Head of caudate nucleus (tissue), 42 donors: ENCODE data around the gene CER1.

ENCODE experiments used
- DNase-seq, 42 donors: peaks; one replicate each; pipeline versions ENCODE4 v3.0.0 to v3.0.0-alpha.2; 2020 to 2021; ENCODE audit warnings: mixed read lengths in 7 of 42
- intact Hi-C: fragments of 100-400 bp; cut with DNase I; formaldehyde crosslinking; loops from one replicate; pipeline ENCODE4 v1.15.0; 2022

The CER1 gene, protein sequence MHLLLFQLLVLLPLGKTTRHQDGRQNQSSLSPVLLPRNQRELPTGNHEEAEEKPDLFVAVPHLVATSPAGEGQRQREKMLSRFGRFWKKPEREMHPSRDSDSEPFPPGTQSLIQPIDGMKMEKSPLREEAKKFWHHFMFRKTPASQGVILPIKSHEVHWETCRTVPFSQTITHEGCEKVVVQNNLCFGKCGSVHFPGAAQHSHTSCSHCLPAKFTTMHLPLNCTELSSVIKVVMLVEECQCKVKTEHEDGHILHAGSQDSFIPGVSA

DNA sequence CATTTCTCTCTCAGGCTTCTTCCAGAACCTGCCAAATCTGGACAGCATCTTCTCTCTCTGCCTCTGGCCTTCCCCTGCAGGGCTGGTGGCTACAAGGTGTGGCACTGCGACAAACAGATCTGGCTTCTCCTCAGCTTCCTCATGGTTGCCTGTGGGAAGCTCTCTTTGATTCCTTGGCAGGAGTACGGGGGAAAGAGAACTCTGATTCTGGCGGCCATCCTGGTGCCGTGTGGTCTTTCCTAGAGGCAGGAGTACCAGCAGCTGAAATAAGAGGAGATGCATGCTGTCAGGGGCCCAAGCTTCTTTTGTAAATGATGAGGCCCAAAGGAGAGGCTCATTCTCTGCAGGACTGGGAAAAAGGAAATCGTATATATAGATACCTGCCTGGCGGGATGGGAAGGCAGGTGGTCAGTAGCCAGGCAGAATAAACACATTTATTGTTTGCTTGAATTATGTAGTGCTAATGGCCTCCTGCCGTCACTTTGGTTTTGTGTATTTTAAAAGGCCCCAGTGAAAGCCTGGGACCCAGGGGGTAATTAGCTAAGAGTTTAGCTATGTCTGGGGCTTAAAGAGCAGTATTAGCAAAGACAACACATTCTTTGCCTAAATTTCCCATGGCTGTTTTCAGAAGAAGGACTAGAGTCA, at the start of gene CER1:
Gene CER1 (minus strand): TSS at position 343 of the 645 bp plus-strand sequence. CDS start 61 bp downstream, at position 282.
- intact Hi-C loops, result no loop called here
- no peak for DNase-seq

DNA sequence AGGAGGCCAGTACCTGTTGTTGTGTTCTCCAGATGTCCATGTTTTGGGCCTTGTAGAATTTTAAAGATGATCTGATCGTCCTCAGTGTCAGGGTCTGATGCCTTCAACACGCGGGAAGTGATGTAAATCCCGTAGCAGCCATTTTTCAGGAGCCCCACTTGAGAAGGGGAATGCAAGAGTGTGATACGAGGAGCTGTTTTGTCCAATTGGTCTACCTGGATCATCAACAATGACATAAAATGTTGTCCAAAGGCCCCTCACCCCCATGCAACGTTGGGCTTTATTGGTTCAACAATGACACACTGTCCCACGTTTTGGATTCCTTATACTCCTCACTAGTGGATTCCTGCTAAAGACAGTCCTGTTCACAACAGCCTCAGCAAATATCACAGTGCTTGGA, 48.1 kb upstream of the CER1 start:
- DNase-seq, result no peak

GRCh38 chr9:14769230-14769571, 46.7 kb upstream of the CER1 start:
- intact Hi-C loops, result loop anchor here (10.0 kb wide), 1 partner anchor 294 kb away; no protein-coding TSS in a partner anchor
- DNase-seq, result peak in 2 of 42 donors; percentile 9 to 23

More for the DNA sequence above, 48.1 kb upstream of the CER1 start:
- intact Hi-C loops, result no loop called here

- intact Hi-C loops, result loop anchor here (10.0 kb wide), 1 partner anchor 294 kb away; no protein-coding TSS in a partner anchor
- peak in 19 of 42 donors; percentile 11 to 67 (median 37) for DNase-seq
These were observed 46.1 kb upstream of the CER1 start for GRCh38 chr9:14768405-14769229.

GRCh38 chr9:14766299-14766698, 43.8 kb upstream of the CER1 start:
- intact Hi-C loops, result loop anchor here (10.0 kb wide), 1 partner anchor 291 kb away; no protein-coding TSS in a partner anchor

GRCh38 chr9:14761584-14761983, 39.1 kb upstream of the CER1 start:
- no peak for DNase-seq
- intact Hi-C loops, result loop anchor here (10.0 kb wide), 1 partner anchor 287 kb away; no protein-coding TSS in a partner anchor

More at GRCh38 chr9:14766299-14766698, 43.8 kb upstream of the CER1 start:
- no peak for DNase-seq

DNA sequence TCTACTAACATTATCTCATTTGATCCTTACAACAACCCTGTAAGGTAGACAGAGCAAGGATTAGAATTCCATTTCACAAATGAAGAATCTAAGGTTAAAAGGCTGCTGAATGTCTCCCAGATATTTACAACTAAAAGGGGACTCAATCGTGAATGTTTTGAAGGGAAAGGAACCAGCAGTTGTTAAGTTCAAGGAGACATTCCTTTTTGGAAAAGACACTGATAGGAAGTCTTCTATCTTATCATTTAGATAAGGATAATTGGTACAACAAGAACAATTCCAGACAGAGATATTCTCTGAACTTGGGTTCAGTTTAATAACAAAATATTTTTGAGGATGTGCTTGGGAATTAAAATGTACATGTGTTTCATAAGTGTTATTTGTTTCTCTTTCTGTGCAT, 37.5 kb upstream of the CER1 start:
- no peak for DNase-seq

GRCh38 chr9:14756291-14756690, 33.8 kb upstream of the CER1 start:
- no peak for DNase-seq
- intact Hi-C loops, result no loop called here

More for the DNA sequence above, 37.5 kb upstream of the CER1 start:
- intact Hi-C loops, result loop anchor here (10.0 kb wide), 1 partner anchor 285 kb away; no protein-coding TSS in a partner anchor

- intact Hi-C loops, result no loop called here
These were observed 30.3 kb upstream of the CER1 start for GRCh38 chr9:14752871-14753270.

GRCh38 chr9:14752271-14752670, 29.7 kb upstream of the CER1 start:
- DNase-seq, result no peak
- intact Hi-C loops, result no loop called here

More at GRCh38 chr9:14752871-14753270, 30.3 kb upstream of the CER1 start:
- no peak for DNase-seq

GRCh38 chr9:14750821-14751220, 28.3 kb upstream of the CER1 start:
- no peak for DNase-seq
- intact Hi-C loops, result no loop called here

DNA sequence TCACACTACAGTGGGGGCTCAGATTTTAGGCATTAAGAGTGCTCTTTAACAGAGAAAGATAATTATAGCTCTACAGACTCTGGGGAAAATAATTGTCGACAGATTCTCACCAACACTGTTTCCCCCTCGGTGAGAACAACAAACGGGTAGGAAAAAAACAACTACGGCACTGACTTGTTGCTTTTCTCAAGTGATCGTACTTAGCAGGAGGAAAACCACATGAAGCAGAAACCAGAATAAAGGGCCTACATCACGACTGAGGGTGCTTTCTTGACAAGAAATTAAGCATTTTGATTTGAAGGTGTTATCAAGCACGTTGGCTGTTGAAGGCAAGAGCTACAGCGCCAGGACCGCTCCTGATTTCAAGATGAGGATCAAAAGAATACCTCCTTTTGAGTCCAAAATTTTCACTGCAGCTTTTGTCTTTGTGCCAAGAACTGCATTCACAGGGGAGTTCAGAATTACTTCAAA, 27.2 kb upstream of the CER1 start:
- intact Hi-C loops, result no loop called here
- DNase-seq, result peak in 1 of 42 donors; percentile 6

DNA sequence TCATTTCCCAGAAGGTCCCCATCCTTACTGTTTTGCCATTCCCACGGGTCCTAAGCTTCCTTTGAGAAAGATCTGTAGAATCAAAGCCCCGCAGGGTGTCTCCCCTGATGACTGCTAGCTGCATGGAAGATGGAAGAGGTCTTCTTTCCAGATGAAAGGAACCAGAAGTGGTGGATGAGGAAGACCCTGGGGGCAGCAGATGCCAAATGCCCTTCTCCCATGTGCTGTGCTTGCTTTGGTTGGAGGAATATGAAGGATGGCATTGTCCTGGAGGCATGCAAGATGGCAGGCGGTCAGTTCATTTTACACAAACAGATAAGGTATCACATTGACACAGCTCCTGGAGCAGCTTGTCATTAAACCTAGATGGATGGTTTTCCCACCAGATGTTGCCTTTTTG, 25.8 kb upstream of the CER1 start:
- DNase-seq, result no peak
- intact Hi-C loops, result no loop called here

- no peak for DNase-seq
- intact Hi-C loops, result no loop called here
These were observed 24.6 kb upstream of the CER1 start for GRCh38 chr9:14747111-14747510.

DNA sequence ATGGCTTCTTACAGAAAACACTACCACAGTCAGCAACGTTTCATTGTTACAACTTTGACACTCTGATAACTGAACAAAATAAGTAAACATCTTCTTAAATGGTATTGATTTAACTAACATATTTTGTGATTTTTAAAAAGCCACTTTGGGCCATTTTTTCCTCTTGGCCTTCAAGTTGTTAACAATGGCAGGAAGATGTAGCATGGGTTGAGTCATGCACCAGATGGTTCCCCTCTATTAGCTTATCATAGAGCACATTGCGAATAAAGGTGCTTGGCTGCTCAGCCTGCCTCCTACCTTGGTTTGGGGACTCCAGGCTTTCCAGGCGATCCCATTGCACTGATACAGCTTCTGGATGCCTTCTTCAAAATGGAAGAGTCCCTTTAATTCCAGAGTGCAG, 24.1 kb upstream of the CER1 start:
- no peak for DNase-seq
- intact Hi-C loops, result no loop called here

DNA sequence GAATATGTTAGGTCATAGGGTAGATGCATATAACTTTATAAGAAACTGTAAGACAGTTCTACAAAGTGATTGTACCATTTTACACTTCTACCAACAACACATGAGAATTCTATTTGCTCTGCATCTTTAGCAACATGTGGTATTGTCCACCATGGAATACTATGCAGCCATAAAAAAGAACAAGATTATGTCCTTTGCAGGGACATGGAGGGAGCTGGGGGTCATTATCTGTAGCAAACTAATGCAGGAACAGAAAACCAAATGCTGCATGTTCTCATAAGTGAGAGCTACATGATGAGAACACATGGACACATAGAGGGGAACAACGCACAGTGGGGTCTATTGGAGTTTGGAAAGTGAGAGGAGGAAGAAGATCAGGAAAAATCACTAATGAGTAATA, 22.2 kb upstream of the CER1 start:
- intact Hi-C loops, result no loop called here
- no peak for DNase-seq

GRCh38 chr9:14741369-14741768, 18.8 kb upstream of the CER1 start:
- no peak for DNase-seq
- intact Hi-C loops, result no loop called here

GRCh38 chr9:14733133-14733532, 10.6 kb upstream of the CER1 start:
- intact Hi-C loops, result no loop called here
- no peak for DNase-seq

GRCh38 chr9:14731294-14731981, 8.9 kb upstream of the CER1 start:
- DNase-seq, result no peak

More at GRCh38 chr9:14731294-14731981, 8.9 kb upstream of the CER1 start:
- intact Hi-C loops, result no loop called here
